ENCODE data around the gene RPRM. TPM values are rescaled to one million over a fixed set of nuclear protein-coding genes. Genes with fewer than 3 reads are reported as not detected.

Gene RPRM
- total RNA-seq, 1 experiment from 2014 or later, result 38.4 TPM

GRCh38 chr2:153488072-153488471 is 9.5 kb upstream of the RPRM start:
- H3K4me3 Mint-ChIP-seq, result no peak overlapping the region; a peak in 1 of 5 replicates
- no peak overlapping the region for H2BK120ac ChIP-seq (ENCODE audit: low read depth, low read length, poor library complexity, severe bottlenecking)

More at GRCh38 chr2:153488072-153488471, 9.5 kb upstream of the RPRM start:
- H3K9me3 ChIP-seq (ENCODE audit: control insufficient read depth, low read depth, low read length), result no peaks in the 10 kb centered on the region
- no peak overlapping the region for H2BK12ac ChIP-seq (ENCODE audit: insufficient read length, low read depth, low read length)
- no peak overlapping the region for H3K9ac ChIP-seq (ENCODE audit: extremely low read depth, insufficient read length, low read length)
- H4K91ac ChIP-seq (ENCODE audit: insufficient read length, low read depth, low read length), result no peak overlapping the region
- H3K4me1 Mint-ChIP-seq, result peaks cover 24 to 36% of the 10 kb centered on the region in 2 experiments
- H3T11ph ChIP-seq (ENCODE audit: low read length), result no peak overlapping the region
- no peak for DNase-seq
- no peaks in the 10 kb centered on the region for H3K79me1 ChIP-seq (ENCODE audit: insufficient read depth, low read depth, low read length, poor library complexity, severe bottlenecking)
- TF ChIP-seq CTCF (conservative IDR thresholded peaks at IDR 0.05), result no peak
- no peaks in the 10 kb centered on the region for H3K9me3 Mint-ChIP-seq
- WGBS (ENCODE audit: extremely low coverage, insufficient read length, low lambda C conversion rate), result no CpG with 5 or more reads among the region's 3 CpGs
- H3K4me2 ChIP-seq (ENCODE audit: insufficient read depth, insufficient read length, low read length), result peak overlapping the region; percentile 38
- H3K79me2 ChIP-seq (ENCODE audit: insufficient read depth, low read length), result no peaks in the 10 kb centered on the region
- no peak overlapping the region for H2BK5ac ChIP-seq (ENCODE audit: insufficient read length, low read length)
- H3K56ac ChIP-seq (ENCODE audit: insufficient read length, low read depth, low read length), result no peak overlapping the region
- no peak overlapping the region for H3K4ac ChIP-seq (ENCODE audit: low read depth, low read length)
- no peak overlapping the region for H2BK15ac ChIP-seq (ENCODE audit: low read depth, low read length)
- no peak overlapping the region for H3K27ac Mint-ChIP-seq
- H3K4me1 ChIP-seq (ENCODE audit: insufficient read depth, low read length), result peaks cover 11% of the 10 kb centered on the region
- H3K23ac ChIP-seq (ENCODE audit: insufficient read length, low read depth, low read length), result no peak overlapping the region
- no peak overlapping the region for H2AK5ac ChIP-seq (ENCODE audit: insufficient read length, low read length)
- H3K18ac ChIP-seq (ENCODE audit: insufficient read length, low read depth, low read length), result no peak overlapping the region
- peaks cover 3% of the 10 kb centered on the region; the same call in 1 of the 2 replicates for H3K27me3 ChIP-seq (ENCODE audit: insufficient read depth, low read length)
- no peak overlapping the region for H2AFZ ChIP-seq (ENCODE audit: low read length)
- no peaks in the 10 kb centered on the region for H3K23me2 ChIP-seq (ENCODE audit: insufficient read length, low read depth, low read length, poor library complexity, severe bottlenecking)
- H3K36me3 Mint-ChIP-seq (ENCODE audit: insufficient read depth in 1 of 3, low read depth in 3 of 3), result no peaks in the 10 kb centered on the region
- no peak overlapping the region for H2BK20ac ChIP-seq (ENCODE audit: low read depth, low read length, poor library complexity, severe bottlenecking)
- H4K8ac ChIP-seq (replicated peaks; ENCODE audit: insufficient read length, low read depth, low read length), result no peak overlapping the region
- H3K27me3 Mint-ChIP-seq (ENCODE audit: low read depth), result peaks cover 6% of the 10 kb centered on the region
- H4K20me1 ChIP-seq (ENCODE audit: control insufficient read depth, insufficient read depth, insufficient read length), result no peaks in the 10 kb centered on the region
- no peak overlapping the region for H3K14ac ChIP-seq (ENCODE audit: insufficient read depth, low read length)
- H3K27ac ChIP-seq (ENCODE audit: insufficient read length, low read depth, low read length), result no peak overlapping the region
- H4K5ac ChIP-seq (ENCODE audit: insufficient read length, low read depth, low read length), result no peak overlapping the region
